Measurements from ENCODE around the gene TRERF1. TPM values are rescaled to one million over a fixed set of nuclear protein-coding genes. Genes with fewer than 3 reads are reported as not detected.
"Not testable (repeated sequence)": the region's sequence is repeated elsewhere in the genome, so short reads cannot be mapped to it uniquely, and the experiment has no call there.

The TRERF1 gene
- total and polyA plus RNA-seq, 2 of the 8 experiments (the other 6 are each of a cell fraction or from before 2014, with no cell fraction given), result 10.8 to 21.5 TPM

DNA sequence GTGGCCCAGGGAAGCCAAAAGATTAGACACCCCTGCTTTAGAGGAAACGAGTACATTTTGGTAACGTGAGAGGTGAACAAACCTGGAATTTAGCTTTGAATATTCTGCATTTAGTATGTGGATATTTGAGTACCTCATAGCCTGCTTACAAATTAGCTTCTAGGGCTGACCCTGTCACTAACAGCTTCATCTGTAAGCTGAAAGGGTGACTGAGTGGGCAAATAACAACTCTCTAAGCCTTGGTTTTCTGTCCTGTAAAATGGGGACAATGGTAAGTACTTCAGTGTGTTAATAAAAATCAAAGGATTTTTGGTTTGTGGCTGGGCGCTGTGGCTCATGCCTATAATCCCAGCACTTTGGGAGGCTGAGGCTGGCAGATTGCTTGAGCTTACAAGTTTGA is 248.5 kb downstream of the TRERF1 start (continued):
- TF ChIP-seq TBP (IDR thresholded peaks at IDR 0.05; ENCODE audit: low read depth, low read length), result no peak

DNA sequence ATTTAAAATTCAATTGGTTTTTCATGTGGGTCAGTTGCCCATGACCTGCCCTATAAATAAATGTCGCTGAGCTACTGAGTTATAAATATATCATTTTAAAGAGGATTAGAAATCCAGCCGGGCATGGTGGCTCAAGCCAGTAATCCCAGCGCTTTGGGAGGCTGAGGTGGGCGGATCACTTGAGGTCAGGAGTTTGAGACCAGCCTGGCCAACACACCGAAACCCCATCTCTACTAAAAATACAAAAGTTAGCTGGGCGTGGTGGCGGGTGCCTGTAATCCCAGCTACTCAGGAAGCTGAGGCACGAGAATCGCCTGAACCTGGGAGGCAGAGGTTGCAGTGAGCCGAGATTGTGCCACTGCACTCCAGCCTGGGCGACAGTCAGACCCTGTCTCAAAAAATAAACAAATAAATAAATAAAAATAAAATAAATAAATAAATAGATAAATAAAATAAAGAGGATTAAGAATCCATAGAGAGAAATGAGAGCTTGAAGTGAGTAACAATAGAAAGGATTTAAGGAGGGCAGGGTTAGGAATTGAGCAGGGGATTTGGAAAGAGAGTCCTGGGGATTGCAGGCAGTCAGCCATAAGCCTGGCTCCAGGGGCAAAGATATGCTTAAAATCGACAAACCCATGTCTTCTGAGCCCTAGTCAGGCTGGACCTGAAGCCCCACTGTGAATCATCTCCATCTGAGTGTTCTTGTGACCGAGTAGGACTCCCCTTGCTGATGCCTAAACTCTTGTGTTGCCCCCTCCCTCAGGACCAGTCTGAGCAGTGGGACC is 249.4 kb downstream of the TRERF1 start:
- H2BK20ac ChIP-seq (ENCODE audit: low read length); H3K27me3 ChIP-seq (replicated peaks in 1 of 4; ENCODE audit: control insufficient read depth in 3 of 4, extremely low read depth in 1 of 4, insufficient read depth in 3 of 4, low read length in 3 of 4); H2BK120ac ChIP-seq (replicated peaks; ENCODE audit: low read depth, low read length); H3K27ac ChIP-seq (ENCODE audit: low read depth, low read length); H3K23ac ChIP-seq (ENCODE audit: insufficient read length); H4K91ac ChIP-seq (replicated peaks; ENCODE audit: insufficient read length, low read length); H3K4me2 ChIP-seq (ENCODE audit: insufficient read depth in 1 of 2, low read depth in 2 of 2, low read length in 2 of 2); FAIRE-seq; H4K8ac ChIP-seq (ENCODE audit: extremely low read depth, insufficient read depth, low read length); H3K4me3 ChIP-seq (ENCODE audit: extremely low read depth in 1 of 4, insufficient read depth in 2 of 4, low read depth in 3 of 4, low read length in 4 of 4); H3K79me2 ChIP-seq (ENCODE audit: control insufficient read depth in 1 of 2, insufficient read depth in 2 of 2, low read length in 2 of 2); H2BK12ac ChIP-seq (ENCODE audit: low read depth, low read length); H4K20me1 ChIP-seq (replicated peaks in 1 of 2; ENCODE audit: control insufficient read depth in 1 of 2, insufficient read depth in 2 of 2, low read length in 2 of 2); H3K4ac ChIP-seq (replicated peaks; ENCODE audit: insufficient read length, low read depth, low read length); H2AFZ ChIP-seq (ENCODE audit: low read length); H2BK15ac ChIP-seq (ENCODE audit: low read length); H2BK5ac ChIP-seq (ENCODE audit: low read depth, low read length); H3K9me3 ChIP-seq (ENCODE audit: insufficient read depth in 2 of 2, low read depth in 1 of 2, low read length in 1 of 2); H3K18ac ChIP-seq (ENCODE audit: extremely low read depth, low read length); H3K23me2 ChIP-seq (ENCODE audit: low read depth, low read length); H2AK5ac ChIP-seq (ENCODE audit: low read depth, low read length); H3K79me1 ChIP-seq (ENCODE audit: low read depth, low read length); H3K9ac ChIP-seq (replicated peaks in 1 of 4; ENCODE audit: extremely low read depth in 1 of 4, low read depth in 3 of 4, low read length in 3 of 4); DNase-seq (ENCODE audit: low read depth in 1 of 2, low spot score in 2 of 2); H3K4me1 ChIP-seq (replicated peaks in 1 of 4; ENCODE audit: control insufficient read depth in 3 of 4, insufficient read depth in 4 of 4, low read length in 3 of 4); H3K14ac ChIP-seq (ENCODE audit: insufficient read length); H4K5ac ChIP-seq (ENCODE audit: insufficient read length, low read depth, low read length); H3K56ac ChIP-seq (replicated peaks; ENCODE audit: insufficient read length, low read depth, low read length): not testable (repeated sequence)
- 90% methylated on average over 13 of the region's 13 CpGs; no CpG with 5 or more reads in 1 of the 2 experiments for WGBS, 2 experiments (ENCODE audit: extremely low coverage in 1 of 2, insufficient coverage in 1 of 2, insufficient read length in 1 of 2, insufficient replicate concordance in 2 of 2, low coverage in 1 of 2, low lambda C conversion rate in 2 of 2, missing lambda C conversion rate in 1 of 2)
- H3K36me3 ChIP-seq (ENCODE audit: control insufficient read depth in 2 of 4, insufficient read depth in 4 of 4, low read length in 3 of 4), result peaks cover 0 to 11% (median 5%) of the 10 kb centered on the region in 4 experiments; a peak in 4 of 8 replicates
- ChIA-PET POLR2A (ENCODE audit: partially characterized antibody) (interaction anchor here (0.7 to 1.6 kb wide), 4 partner anchors 8 to 24 kb away, joined by 3 to 11 read pairs (median 4); partner anchors contain the start of gene GUCA1B), CTCF (ENCODE audit: partially characterized antibody) (interaction anchor here (0.6 to 2.2 kb wide), 13 partner anchors 12 to 376 kb away, joined by 3 to 14 read pairs (median 4); no protein-coding TSS in a partner anchor)

Data from H1 (cell line).